Activated CD8-positive, alpha-beta memory T cell treated with anti-CD3 and anti-CD28 coated beads, Interleukin-2, amount 10 ng/mL, durations not matched to agents 7 days and 5 days (primary cell): ENCODE data around the gene EPHB1. TPM values are rescaled to one million over a fixed set of nuclear protein-coding genes. Genes with fewer than 3 reads are reported as not detected.
"Not testable (repeated sequence)": the region's sequence is repeated elsewhere in the genome, so short reads cannot be mapped to it uniquely, and the experiment has no call there.

Experiments
- ATAC-seq: fragments of 150-1000 bp; cut with Tn5 transposase; one replicate; pipeline ENCODE4 v1.10.0; 2021; ENCODE audit warnings: moderate library complexity
- CTCF ChIA-PET: fragments of 350-600 bp; sonication (Branson Sonifier 250); formaldehyde crosslinking; loops from one replicate; lab custom pipeline; 2021; ENCODE audit warnings: antibody characterized with exemption; lab: Charles Lee
- DNase-seq: peaks from one replicate; pipeline ENCODE4 v3.0.0-alpha.2; 2020
- H3K27ac Mint-ChIP-seq: one replicate; pipeline ENCODE4 v1.8.0; 2021; ENCODE audit warnings: mild to moderate bottlenecking, mixed read lengths
- H3K27me3 Mint-ChIP-seq: one replicate; pipeline ENCODE4 v1.8.0; 2021; ENCODE audit warnings: mixed read lengths
- H3K36me3 Mint-ChIP-seq: one replicate; pipeline ENCODE4 v1.8.0; 2021; ENCODE audit warnings: mild to moderate bottlenecking, mixed read lengths
- H3K4me1 Mint-ChIP-seq: one replicate; pipeline ENCODE4 v1.8.0; 2021; ENCODE audit warnings: mixed read lengths
- H3K4me3 Mint-ChIP-seq: one replicate; pipeline ENCODE4 v1.8.0; 2021; ENCODE audit warnings: mild to moderate bottlenecking, moderate library complexity, mixed read lengths
- H3K9me3 Mint-ChIP-seq: one replicate; pipeline ENCODE4 v1.8.0; 2022; ENCODE audit warnings: low read depth, mixed read lengths
- total RNA-seq, 2 experiments: library from RNA; stranded (reverse); gene quantifications; one replicate each; pipeline ENCODE4 v1.2.3, GENCODE V29; 2021

EPHB1 gene
- total RNA-seq, 2 experiments from 2014 or later: 0.35 to 2.2 TPM

GRCh38 chr3:135041601-135042000, 246.5 kb downstream of the EPHB1 start:
- DNase-seq (no peak), ATAC-seq (no peak)
- H3K27ac Mint-ChIP-seq: no peak overlapping the region
- no peak overlapping the region for H3K4me3 Mint-ChIP-seq
- CTCF ChIA-PET: no interaction called here
- H3K27me3 Mint-ChIP-seq: no peaks in the 10 kb centered on the region
- H3K4me1 Mint-ChIP-seq: no peaks in the 10 kb centered on the region
- H3K36me3 Mint-ChIP-seq: no peaks in the 10 kb centered on the region
- H3K9me3 Mint-ChIP-seq: no peaks in the 10 kb centered on the region

GRCh38 chr3:135047061-135047460, 252.0 kb downstream of the EPHB1 start:
- ATAC-seq (no peak), DNase-seq (no peak)
- H3K4me1 Mint-ChIP-seq: no peaks in the 10 kb centered on the region
- CTCF ChIA-PET: no interaction called here
- no peaks in the 10 kb centered on the region for H3K27me3 Mint-ChIP-seq
- H3K27ac Mint-ChIP-seq: no peak overlapping the region
- H3K4me3 Mint-ChIP-seq: no peak overlapping the region
- no peaks in the 10 kb centered on the region for H3K9me3 Mint-ChIP-seq
- H3K36me3 Mint-ChIP-seq: no peaks in the 10 kb centered on the region

- CTCF ChIA-PET: no interaction called here
Measured at GRCh38 chr3:135050536-135050935, 255.5 kb downstream of the EPHB1 start.

GRCh38 chr3:135051409-135051973, 256.4 kb downstream of the EPHB1 start:
- no peak for DNase-seq
- Mint-ChIP-seq H3K4me3 (no peak overlapping the region), H3K4me1 (no peaks in the 10 kb centered on the region), H3K27ac (no peak overlapping the region), H3K27me3 (no peaks in the 10 kb centered on the region), H3K36me3 (no peaks in the 10 kb centered on the region), H3K9me3 (no peaks in the 10 kb centered on the region)
- no peak for ATAC-seq
- CTCF ChIA-PET: no interaction called here

More at GRCh38 chr3:135050536-135050935, 255.5 kb downstream of the EPHB1 start:
- Mint-ChIP-seq H3K4me3 (no peak overlapping the region), H3K4me1 (no peaks in the 10 kb centered on the region), H3K27me3 (no peaks in the 10 kb centered on the region), H3K27ac (no peak overlapping the region), H3K9me3 (no peaks in the 10 kb centered on the region), H3K36me3 (no peaks in the 10 kb centered on the region)
- ATAC-seq (no peak), DNase-seq (no peak)

- H3K27ac Mint-ChIP-seq: no peak overlapping the region
- no peak for DNase-seq
- H3K4me1 Mint-ChIP-seq: no peaks in the 10 kb centered on the region
- no peak for ATAC-seq
- no peaks in the 10 kb centered on the region for H3K9me3 Mint-ChIP-seq
- no peaks in the 10 kb centered on the region for H3K36me3 Mint-ChIP-seq
- no peak overlapping the region for H3K4me3 Mint-ChIP-seq
- no peaks in the 10 kb centered on the region for H3K27me3 Mint-ChIP-seq
- CTCF ChIA-PET: no interaction called here
Measured at GRCh38 chr3:135055449-135055848, 260.4 kb downstream of the EPHB1 start.

GRCh38 chr3:135056084-135056730, 261.1 kb downstream of the EPHB1 start:
- ATAC-seq: no peak
- CTCF ChIA-PET: no interaction called here
- Mint-ChIP-seq H3K27ac (no peak overlapping the region), H3K27me3 (no peaks in the 10 kb centered on the region), H3K4me1 (no peaks in the 10 kb centered on the region), H3K9me3 (no peaks in the 10 kb centered on the region), H3K36me3 (no peaks in the 10 kb centered on the region), H3K4me3 (no peak overlapping the region)
- DNase-seq: no peak

GRCh38 chr3:135056733-135057310, 261.8 kb downstream of the EPHB1 start:
- H3K9me3 Mint-ChIP-seq: no peaks in the 10 kb centered on the region
- H3K4me3 Mint-ChIP-seq: no peak overlapping the region
- ATAC-seq: no peak
- no peaks in the 10 kb centered on the region for H3K4me1 Mint-ChIP-seq
- H3K36me3 Mint-ChIP-seq: no peaks in the 10 kb centered on the region
- H3K27ac Mint-ChIP-seq: no peak overlapping the region
- H3K27me3 Mint-ChIP-seq: no peaks in the 10 kb centered on the region
- DNase-seq: no peak
- CTCF ChIA-PET: no interaction called here

- no peak overlapping the region for H3K27ac Mint-ChIP-seq
- CTCF ChIA-PET: no interaction called here
- no peak overlapping the region for H3K4me3 Mint-ChIP-seq
- ATAC-seq (no peak), DNase-seq (no peak)
- H3K4me1 Mint-ChIP-seq: no peaks in the 10 kb centered on the region
- no peaks in the 10 kb centered on the region for H3K27me3 Mint-ChIP-seq
- no peaks in the 10 kb centered on the region for H3K9me3 Mint-ChIP-seq
- no peaks in the 10 kb centered on the region for H3K36me3 Mint-ChIP-seq
Measured at GRCh38 chr3:135057996-135058395, 262.9 kb downstream of the EPHB1 start.

- Mint-ChIP-seq H3K4me3 (no peak overlapping the region), H3K27me3 (no peaks in the 10 kb centered on the region), H3K36me3 (no peaks in the 10 kb centered on the region), H3K4me1 (no peaks in the 10 kb centered on the region), H3K9me3 (no peaks in the 10 kb centered on the region), H3K27ac (no peak overlapping the region)
- ATAC-seq (no peak), DNase-seq (no peak)
- CTCF ChIA-PET: no interaction called here
Measured at GRCh38 chr3:135059580-135059979, 264.5 kb downstream of the EPHB1 start.

GRCh38 chr3:135066844-135067727, 272.0 kb downstream of the EPHB1 start:
- H3K36me3 Mint-ChIP-seq, H3K4me3 Mint-ChIP-seq, CTCF ChIA-PET, H3K27me3 Mint-ChIP-seq, H3K9me3 Mint-ChIP-seq, ATAC-seq, H3K27ac Mint-ChIP-seq, DNase-seq, H3K4me1 Mint-ChIP-seq: not testable (repeated sequence)

GRCh38 chr3:135068011-135068410, 273.0 kb downstream of the EPHB1 start:
- Mint-ChIP-seq H3K27me3 (peaks cover 3% of the 10 kb centered on the region), H3K4me1 (no peaks in the 10 kb centered on the region), H3K27ac (no peak overlapping the region), H3K9me3 (peaks cover 3% of the 10 kb centered on the region), H3K4me3 (no peak overlapping the region), H3K36me3 (no peaks in the 10 kb centered on the region)
- CTCF ChIA-PET: no interaction called here
- ATAC-seq (no peak), DNase-seq (no peak)

- H3K27ac Mint-ChIP-seq: no peak overlapping the region
- CTCF ChIA-PET: no interaction called here
- no peak for ATAC-seq
- H3K9me3 Mint-ChIP-seq: peaks cover 3% of the 10 kb centered on the region
- DNase-seq: no peak
- H3K4me3 Mint-ChIP-seq: no peak overlapping the region
- H3K27me3 Mint-ChIP-seq: peaks cover 3% of the 10 kb centered on the region
- no peaks in the 10 kb centered on the region for H3K36me3 Mint-ChIP-seq
- no peaks in the 10 kb centered on the region for H3K4me1 Mint-ChIP-seq
Measured at GRCh38 chr3:135069406-135069805, 274.3 kb downstream of the EPHB1 start.

GRCh38 chr3:135071483-135071882, 276.4 kb downstream of the EPHB1 start:
- Mint-ChIP-seq H3K4me3 (no peak overlapping the region), H3K9me3 (peaks cover 3% of the 10 kb centered on the region), H3K36me3 (no peaks in the 10 kb centered on the region), H3K27ac (no peak overlapping the region), H3K4me1 (no peaks in the 10 kb centered on the region), H3K27me3 (no peaks in the 10 kb centered on the region)
- CTCF ChIA-PET: no interaction called here
- no peak for DNase-seq
- no peak for ATAC-seq
